Hindlimb muscle (tissue), 1 donor: ENCODE data around the gene RAD51B. TPM values are rescaled to one million over a fixed set of nuclear protein-coding genes. Genes with fewer than 3 reads are reported as not detected.

Experiments
- DNase-seq: peaks from one replicate; pipeline ENCODE4 v3.0.0-alpha.2; 2013
- polyA plus RNA-seq: library from polyadenylated mRNA; unstranded; fragments of 120-200 nt; gene quantifications from one replicate; pipeline ENCODE4 v1.2.1, GENCODE V29; 2013; ENCODE audit not compliant: insufficient read length

RAD51B gene
- polyA plus RNA-seq, 1 donor, result 10.2 TPM

GRCh38 chr14:68608574-68608962, 789.0 kb downstream of the RAD51B start:
- DNase-seq, result no peak

DNA sequence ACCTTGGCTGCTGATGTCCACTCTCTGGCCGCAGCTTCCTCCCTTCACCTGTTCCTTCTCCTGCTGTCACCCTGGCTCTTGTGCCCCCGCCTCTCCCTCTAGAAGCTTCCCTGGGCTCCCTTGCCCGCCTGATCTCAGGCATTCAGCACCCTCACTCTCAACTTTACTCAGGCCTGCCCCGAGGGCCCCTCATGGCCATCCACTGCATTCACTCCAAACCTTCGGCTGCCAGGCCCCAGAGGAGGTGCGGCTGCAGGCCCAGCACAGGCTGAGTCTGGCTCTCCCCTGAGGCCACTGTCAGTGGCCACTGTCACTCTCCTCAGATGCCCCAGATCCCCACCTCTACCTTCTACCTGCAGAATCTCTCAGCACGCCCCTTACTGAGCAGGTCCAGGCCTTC, 789.4 kb downstream of the RAD51B start:
- no peak for DNase-seq

GRCh38 chr14:68610251-68610793, 790.7 kb downstream of the RAD51B start:
- no peak for DNase-seq

DNA sequence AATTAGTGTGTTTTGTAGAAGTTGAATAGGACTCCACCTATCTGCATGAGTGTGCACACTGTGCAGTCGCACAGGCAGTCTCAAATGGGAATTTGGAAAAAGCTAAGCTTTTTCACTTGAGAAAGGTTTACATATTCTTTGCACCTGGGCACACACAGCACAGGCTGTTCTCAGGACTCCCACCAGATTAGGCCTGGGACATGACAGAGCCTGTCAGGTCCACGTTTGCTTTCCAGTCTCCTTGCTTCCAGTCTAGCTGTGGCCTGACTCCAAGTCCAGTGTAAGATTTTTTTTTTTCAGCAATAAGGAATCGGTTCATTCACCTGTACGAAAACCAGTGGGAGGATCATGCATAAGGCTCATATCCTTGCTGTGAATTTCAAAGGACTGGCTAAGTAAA, 792.0 kb downstream of the RAD51B start:
- DNase-seq, result no peak

DNA sequence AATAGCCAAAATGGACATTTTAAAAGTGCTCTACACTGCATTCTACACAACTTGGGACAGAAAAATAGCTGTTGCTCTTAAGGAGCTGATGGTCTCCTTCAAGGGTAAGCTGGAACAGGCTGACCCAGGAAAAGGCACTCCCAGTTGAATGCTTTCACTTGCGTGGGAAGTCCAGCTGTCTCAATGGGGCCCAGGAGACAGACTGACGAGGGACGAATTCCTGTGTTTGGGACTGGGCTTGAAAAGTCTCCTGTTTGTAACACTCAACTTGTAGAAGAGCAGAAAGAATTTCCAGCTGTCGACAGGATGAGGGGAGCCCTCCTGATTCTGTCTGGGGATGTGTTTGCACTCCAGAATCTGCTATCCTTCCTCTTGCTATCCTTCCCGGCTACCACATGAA, 792.5 kb downstream of the RAD51B start:
- no peak for DNase-seq

- DNase-seq, result no peak
These were observed 796.8 kb downstream of the RAD51B start for GRCh38 chr14:68616221-68616902.

DNA sequence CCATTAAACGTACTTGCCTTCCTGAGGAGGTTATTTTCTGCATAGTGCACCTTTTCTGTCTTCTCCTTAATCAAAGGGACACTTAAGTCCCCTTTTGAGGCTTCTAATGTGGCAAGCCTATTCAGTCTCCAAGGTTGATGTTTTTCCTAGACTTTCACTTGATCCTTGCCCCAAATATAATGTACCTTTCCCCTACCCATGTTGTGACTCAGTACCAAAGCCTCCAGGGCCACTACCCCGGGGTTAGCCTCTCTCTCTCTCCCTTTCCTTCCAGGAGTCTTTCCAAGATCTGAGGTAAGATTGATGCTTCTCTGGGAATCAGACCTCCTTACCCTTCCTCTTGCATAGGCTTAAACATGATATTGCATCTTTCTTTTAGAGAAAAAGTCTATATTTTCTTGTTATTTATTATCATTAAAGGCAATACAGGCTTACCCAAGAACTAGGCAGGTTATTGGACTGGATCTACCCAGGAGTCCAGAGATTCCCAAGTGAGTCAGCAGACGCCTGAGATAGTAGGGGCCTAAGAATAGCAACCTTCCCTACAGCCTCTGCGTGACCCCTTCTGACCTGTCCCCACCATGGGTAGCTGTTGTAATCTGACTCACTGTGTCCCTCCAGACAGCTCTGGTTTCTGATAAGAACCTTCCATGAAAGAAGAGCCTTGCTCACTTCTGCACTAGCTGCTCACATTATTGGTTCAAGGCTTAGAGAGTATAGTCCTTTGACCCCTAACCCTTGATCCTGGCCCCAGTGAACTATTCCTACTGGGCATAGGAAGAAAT, 800.4 kb downstream of the RAD51B start:
- no peak for DNase-seq

- peak; percentile 74 for DNase-seq
These were observed 802.1 kb downstream of the RAD51B start for GRCh38 chr14:68621400-68622365.

DNA sequence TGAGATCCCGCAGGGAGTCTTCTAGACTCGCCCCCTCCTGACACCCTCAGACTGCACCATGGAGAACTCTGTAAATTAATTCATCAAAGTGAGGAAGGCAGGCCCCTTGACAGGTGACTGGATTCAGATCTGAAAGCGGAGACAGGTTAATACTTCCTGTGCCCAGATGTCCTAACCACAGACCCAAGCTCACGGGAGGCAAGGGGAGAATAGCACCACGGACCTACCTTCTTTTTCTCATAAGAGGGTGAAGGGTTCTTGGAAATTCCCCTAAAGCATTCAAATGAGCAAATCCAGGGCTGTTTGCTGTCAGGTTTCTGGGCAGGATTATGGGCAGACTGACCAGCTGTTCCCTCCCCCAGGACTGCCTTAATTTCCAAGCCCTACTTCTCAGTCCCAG, 803.3 kb downstream of the RAD51B start:
- DNase-seq, result no peak

- DNase-seq, result no peak
These were observed 803.7 kb downstream of the RAD51B start for GRCh38 chr14:68623307-68623706.

DNA sequence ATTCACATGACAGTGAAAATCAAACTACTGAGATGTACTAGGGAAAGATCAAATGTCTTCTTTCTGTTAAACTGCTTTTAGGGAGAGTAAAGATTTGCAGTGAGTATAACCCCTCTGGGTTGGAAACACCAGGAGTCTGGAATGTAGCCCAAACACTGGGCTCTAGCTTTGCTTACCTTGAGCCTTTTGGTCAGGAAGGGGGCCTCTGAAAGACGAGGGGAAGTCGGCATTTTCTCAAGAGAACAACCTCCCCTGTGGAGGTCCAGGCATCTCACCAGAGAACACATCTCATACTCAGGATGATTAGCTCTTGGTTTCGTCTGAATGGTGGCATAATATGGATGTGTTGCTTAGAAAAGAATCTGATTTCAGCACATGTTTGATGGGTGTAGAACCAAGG, 804.2 kb downstream of the RAD51B start:
- no peak for DNase-seq

DNA sequence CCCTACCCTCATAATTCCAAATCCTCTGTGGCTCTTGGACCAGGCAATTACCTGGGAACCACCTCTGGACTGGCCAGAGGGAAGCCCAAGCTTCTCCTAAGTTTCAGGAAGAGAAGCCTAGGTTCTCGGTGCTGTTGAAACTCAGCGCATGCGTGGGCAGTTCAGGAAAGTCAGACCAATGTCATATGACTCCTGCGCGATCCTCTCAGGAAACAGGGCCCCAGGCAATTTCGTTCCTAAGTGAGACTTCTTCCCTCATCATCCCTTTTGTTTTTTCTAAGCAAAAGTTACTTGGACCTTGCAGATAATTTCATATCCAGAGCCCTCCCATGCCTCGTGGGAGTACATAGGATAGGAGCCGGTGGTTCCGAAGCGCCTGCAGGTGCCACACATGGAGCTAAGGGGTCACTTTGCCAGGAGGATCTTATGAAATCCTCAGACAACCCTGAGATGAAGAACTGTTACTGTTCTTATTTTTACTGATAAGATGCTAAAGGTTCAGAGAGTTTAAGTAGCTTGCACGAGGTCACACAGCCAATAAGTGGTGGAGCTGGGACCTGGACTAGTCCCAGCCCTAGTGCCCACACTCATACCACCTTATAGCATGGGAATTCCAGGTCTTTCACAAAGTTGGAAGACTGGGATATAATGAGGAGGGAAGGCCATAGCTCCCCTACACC, 805.1 kb downstream of the RAD51B start:
- DNase-seq, result no peak

DNA sequence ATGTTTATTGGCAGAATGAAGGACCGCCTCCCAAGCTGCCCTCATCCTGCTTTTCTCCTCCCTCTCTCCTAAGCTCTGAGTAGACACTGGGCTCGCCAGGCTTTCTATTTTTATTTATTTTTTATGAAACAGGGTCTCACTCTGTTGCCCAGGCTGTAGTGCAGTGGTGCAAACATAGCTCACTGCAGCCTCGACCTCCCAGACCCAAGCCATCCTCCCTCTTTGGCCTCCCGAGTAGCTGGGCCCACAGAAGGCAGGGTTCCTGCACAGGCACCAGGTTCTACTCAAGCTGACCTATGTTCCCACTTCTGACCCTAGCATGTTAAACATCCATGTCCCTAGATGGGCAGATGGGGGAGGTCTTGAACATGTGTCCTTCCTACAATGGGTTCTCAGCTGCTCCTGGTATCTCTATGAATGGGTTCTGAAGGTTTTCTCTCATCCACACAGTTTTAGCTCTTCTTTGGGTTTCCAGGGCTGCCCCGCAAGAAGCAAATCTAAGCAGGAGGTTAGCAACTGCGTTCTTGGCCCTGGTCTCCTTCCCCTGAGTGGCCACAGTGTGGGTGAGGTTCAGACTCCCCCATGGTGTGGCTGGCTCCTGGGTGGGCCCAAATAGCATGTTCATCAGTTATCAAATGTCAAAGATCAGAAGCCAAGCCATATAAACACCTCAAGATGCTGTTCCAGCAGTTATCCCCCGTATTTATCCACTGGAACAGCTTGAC, 805.9 kb downstream of the RAD51B start:
- no peak for DNase-seq

DNA sequence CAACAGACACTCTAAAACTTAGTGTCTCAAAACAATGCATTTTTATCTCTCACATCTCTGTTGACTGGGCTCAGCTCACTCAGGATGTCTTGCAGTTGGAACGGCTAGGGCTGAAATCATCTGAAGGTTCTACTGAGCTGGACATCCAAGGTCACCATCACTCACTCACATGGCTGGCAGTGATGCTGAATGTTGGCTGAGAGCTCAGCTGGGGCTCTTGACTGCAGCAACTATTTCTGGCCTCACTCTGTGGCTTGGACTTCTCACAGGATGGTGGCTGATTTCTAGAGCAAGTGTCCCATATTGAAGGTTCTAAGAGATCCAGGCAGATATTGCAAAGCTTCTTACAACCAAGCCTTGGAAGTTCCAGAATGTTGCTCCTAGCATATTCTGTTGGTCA, 806.8 kb downstream of the RAD51B start:
- no peak for DNase-seq

GRCh38 chr14:68627050-68627867, 807.7 kb downstream of the RAD51B start:
- DNase-seq, result no peak

GRCh38 chr14:68627868-68628604, 808.5 kb downstream of the RAD51B start:
- DNase-seq, result no peak

DNA sequence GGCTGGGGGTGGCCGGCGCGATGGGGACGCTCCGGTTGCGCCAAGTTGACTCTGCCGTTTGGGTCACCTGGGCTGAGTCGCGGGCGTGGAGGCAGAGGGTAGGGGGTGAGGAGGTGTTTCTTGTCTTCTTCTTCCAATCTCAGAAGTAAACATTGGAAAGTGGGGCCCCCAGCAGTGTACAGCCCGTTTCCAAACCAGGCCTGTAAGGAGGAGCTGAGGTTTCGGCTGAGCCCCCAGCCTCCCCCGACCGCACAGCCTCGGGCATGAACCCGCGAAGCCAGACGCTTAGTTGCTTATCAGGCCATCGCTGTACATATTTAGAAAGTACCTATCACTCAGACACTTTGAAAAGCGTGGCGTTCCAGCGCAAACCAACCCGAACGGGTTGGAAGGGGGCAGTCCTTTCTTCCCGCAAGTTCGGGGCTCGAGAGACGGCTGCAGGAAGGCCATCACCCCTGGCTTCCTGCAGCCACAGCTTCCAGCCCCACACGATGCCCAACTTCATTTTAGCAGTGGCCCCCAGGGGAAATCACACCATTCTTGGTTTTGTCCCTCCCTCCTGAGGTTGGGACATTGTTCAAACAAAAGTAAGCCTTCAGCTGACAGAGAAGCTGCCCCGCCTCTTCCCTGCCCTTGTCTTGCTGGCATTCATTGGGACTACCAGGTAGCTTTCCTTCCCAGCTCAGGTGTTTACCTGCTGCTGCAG, 809.2 kb downstream of the RAD51B start:
- no peak for DNase-seq

- no peak for DNase-seq
These were observed 810.5 kb downstream of the RAD51B start for GRCh38 chr14:68630081-68630571.
